ENCODE results near the gene NFIA. TPM values are rescaled to one million over a fixed set of nuclear protein-coding genes. Genes with fewer than 3 reads are reported as not detected.
"Not testable (repeated sequence)": the region's sequence is repeated elsewhere in the genome, so short reads cannot be mapped to it uniquely, and the experiment has no call there.

The NFIA gene
- total RNA-seq, 1 donor from 2014 or later: 1.5 TPM

- H3K27ac Mint-ChIP-seq: no peak overlapping the region
- intact Hi-C loops (cut with micrococcal nuclease): no loop called here
- no peaks in the 10 kb centered on the region for H3K36me3 Mint-ChIP-seq (ENCODE audit: low read depth)
These were observed 38.6 kb downstream of the NFIA start for GRCh38 chr1:61120998-61121397.

GRCh38 chr1:61121631-61122030, 39.3 kb downstream of the NFIA start:
- Mint-ChIP-seq H3K4me1 (ENCODE audit: low read depth) (no peaks in the 10 kb centered on the region), H3K9me3 (no peaks in the 10 kb centered on the region), H3K27me3 (ENCODE audit: low read depth) (peaks cover 36% of the 10 kb centered on the region), H3K27ac (no peak overlapping the region), H3K4me3 (ENCODE audit: low read depth) (no peak overlapping the region), H3K36me3 (ENCODE audit: low read depth) (no peaks in the 10 kb centered on the region)
- DNase-seq (ENCODE audit: low spot score): no peak
- intact Hi-C loops (cut with micrococcal nuclease): no loop called here

More at GRCh38 chr1:61120998-61121397, 38.6 kb downstream of the NFIA start:
- Mint-ChIP-seq H3K27me3 (ENCODE audit: low read depth) (peaks cover 36% of the 10 kb centered on the region), H3K4me3 (ENCODE audit: low read depth) (no peak overlapping the region), H3K4me1 (ENCODE audit: low read depth) (no peaks in the 10 kb centered on the region), H3K9me3 (no peaks in the 10 kb centered on the region)
- no peak for DNase-seq (ENCODE audit: low spot score)

GRCh38 chr1:61122389-61122788, 40.0 kb downstream of the NFIA start:
- Mint-ChIP-seq H3K27ac (no peak overlapping the region), H3K27me3 (ENCODE audit: low read depth) (peaks cover 36% of the 10 kb centered on the region), H3K9me3 (no peaks in the 10 kb centered on the region), H3K36me3 (ENCODE audit: low read depth) (no peaks in the 10 kb centered on the region), H3K4me3 (ENCODE audit: low read depth) (no peak overlapping the region), H3K4me1 (ENCODE audit: low read depth) (no peaks in the 10 kb centered on the region)
- DNase-seq (ENCODE audit: low spot score): no peak
- intact Hi-C loops (cut with micrococcal nuclease): no loop called here

- no peak for DNase-seq (ENCODE audit: low spot score)
- intact Hi-C loops (cut with micrococcal nuclease): no loop called here
- H3K9me3 Mint-ChIP-seq: no peaks in the 10 kb centered on the region
- peaks cover 34% of the 10 kb centered on the region for H3K27me3 Mint-ChIP-seq (ENCODE audit: low read depth)
- H3K27ac Mint-ChIP-seq: no peak overlapping the region
- no peaks in the 10 kb centered on the region for H3K4me1 Mint-ChIP-seq (ENCODE audit: low read depth)
- no peak overlapping the region for H3K4me3 Mint-ChIP-seq (ENCODE audit: low read depth)
- H3K36me3 Mint-ChIP-seq (ENCODE audit: low read depth): no peaks in the 10 kb centered on the region
These were observed 41.0 kb downstream of the NFIA start for GRCh38 chr1:61123326-61123725.

GRCh38 chr1:61124078-61124477, 41.7 kb downstream of the NFIA start:
- no peaks in the 10 kb centered on the region for H3K36me3 Mint-ChIP-seq (ENCODE audit: low read depth)
- intact Hi-C loops (cut with micrococcal nuclease): no loop called here
- H3K27ac Mint-ChIP-seq: no peak overlapping the region
- H3K4me3 Mint-ChIP-seq (ENCODE audit: low read depth): no peak overlapping the region
- no peaks in the 10 kb centered on the region for H3K9me3 Mint-ChIP-seq
- peaks cover 31% of the 10 kb centered on the region for H3K27me3 Mint-ChIP-seq (ENCODE audit: low read depth)
- no peak for DNase-seq (ENCODE audit: low spot score)
- no peaks in the 10 kb centered on the region for H3K4me1 Mint-ChIP-seq (ENCODE audit: low read depth)

GRCh38 chr1:61124696-61125095, 42.3 kb downstream of the NFIA start:
- no peak for DNase-seq (ENCODE audit: low spot score)
- no peak overlapping the region for H3K27ac Mint-ChIP-seq
- peaks cover 28% of the 10 kb centered on the region for H3K27me3 Mint-ChIP-seq (ENCODE audit: low read depth)
- intact Hi-C loops (cut with micrococcal nuclease): no loop called here
- H3K9me3 Mint-ChIP-seq: no peaks in the 10 kb centered on the region
- no peaks in the 10 kb centered on the region for H3K4me1 Mint-ChIP-seq (ENCODE audit: low read depth)
- no peaks in the 10 kb centered on the region for H3K36me3 Mint-ChIP-seq (ENCODE audit: low read depth)
- H3K4me3 Mint-ChIP-seq (ENCODE audit: low read depth): no peak overlapping the region

- H3K27me3 Mint-ChIP-seq (ENCODE audit: low read depth): peaks cover 30% of the 10 kb centered on the region
- H3K4me3 Mint-ChIP-seq (ENCODE audit: low read depth): no peak overlapping the region
- no peaks in the 10 kb centered on the region for H3K36me3 Mint-ChIP-seq (ENCODE audit: low read depth)
- intact Hi-C loops (cut with micrococcal nuclease): no loop called here
- no peaks in the 10 kb centered on the region for H3K9me3 Mint-ChIP-seq
- no peaks in the 10 kb centered on the region for H3K4me1 Mint-ChIP-seq (ENCODE audit: low read depth)
- no peak for DNase-seq (ENCODE audit: low spot score)
- no peak overlapping the region for H3K27ac Mint-ChIP-seq
These were observed 42.9 kb downstream of the NFIA start for GRCh38 chr1:61125263-61125662.

- intact Hi-C loops (cut with micrococcal nuclease): no loop called here
- H3K36me3 Mint-ChIP-seq (ENCODE audit: low read depth): no peaks in the 10 kb centered on the region
- no peak overlapping the region for H3K4me3 Mint-ChIP-seq (ENCODE audit: low read depth)
- H3K4me1 Mint-ChIP-seq (ENCODE audit: low read depth): no peaks in the 10 kb centered on the region
- no peak overlapping the region for H3K27ac Mint-ChIP-seq
- no peaks in the 10 kb centered on the region for H3K9me3 Mint-ChIP-seq
- peaks cover 31% of the 10 kb centered on the region for H3K27me3 Mint-ChIP-seq (ENCODE audit: low read depth)
- no peak for DNase-seq (ENCODE audit: low spot score)
These were observed 43.5 kb downstream of the NFIA start for GRCh38 chr1:61125895-61126294.

- peaks cover 33% of the 10 kb centered on the region for H3K27me3 Mint-ChIP-seq (ENCODE audit: low read depth)
- H3K27ac Mint-ChIP-seq; H3K4me1 Mint-ChIP-seq (ENCODE audit: low read depth); intact Hi-C loops (cut with micrococcal nuclease); H3K36me3 Mint-ChIP-seq (ENCODE audit: low read depth); DNase-seq (ENCODE audit: low spot score); H3K4me3 Mint-ChIP-seq (ENCODE audit: low read depth); H3K9me3 Mint-ChIP-seq: not testable (repeated sequence)
These were observed 44.5 kb downstream of the NFIA start for GRCh38 chr1:61126843-61127242.

GRCh38 chr1:61130338-61131000, 48.1 kb downstream of the NFIA start:
- no peaks in the 10 kb centered on the region for H3K9me3 Mint-ChIP-seq
- H3K4me3 Mint-ChIP-seq (ENCODE audit: low read depth): no peak overlapping the region
- no peak for DNase-seq (ENCODE audit: low spot score)
- H3K27me3 Mint-ChIP-seq (ENCODE audit: low read depth): peaks cover 17% of the 10 kb centered on the region
- intact Hi-C loops (cut with micrococcal nuclease): no loop called here
- H3K4me1 Mint-ChIP-seq (ENCODE audit: low read depth): peaks cover 4% of the 10 kb centered on the region
- H3K36me3 Mint-ChIP-seq (ENCODE audit: low read depth): no peaks in the 10 kb centered on the region
- no peak overlapping the region for H3K27ac Mint-ChIP-seq

- Mint-ChIP-seq H3K27me3 (ENCODE audit: low read depth) (peaks cover 21% of the 10 kb centered on the region), H3K4me1 (ENCODE audit: low read depth) (peaks cover 4% of the 10 kb centered on the region), H3K36me3 (ENCODE audit: low read depth) (no peaks in the 10 kb centered on the region), H3K9me3 (no peaks in the 10 kb centered on the region), H3K27ac (no peak overlapping the region), H3K4me3 (ENCODE audit: low read depth) (no peak overlapping the region)
- intact Hi-C loops (cut with micrococcal nuclease): no loop called here
- no peak for DNase-seq (ENCODE audit: low spot score)
These were observed 48.9 kb downstream of the NFIA start for GRCh38 chr1:61131248-61131647.

- Mint-ChIP-seq H3K27ac (no peak overlapping the region), H3K27me3 (ENCODE audit: low read depth) (peaks cover 21% of the 10 kb centered on the region)
These were observed 49.4 kb downstream of the NFIA start for GRCh38 chr1:61131716-61132115.

GRCh38 chr1:61132176-61132638, 49.8 kb downstream of the NFIA start:
- Mint-ChIP-seq H3K4me1 (ENCODE audit: low read depth) (peaks cover 4% of the 10 kb centered on the region), H3K27me3 (ENCODE audit: low read depth) (peaks cover 22% of the 10 kb centered on the region), H3K4me3 (ENCODE audit: low read depth) (no peak overlapping the region), H3K36me3 (ENCODE audit: low read depth) (no peaks in the 10 kb centered on the region), H3K27ac (no peak overlapping the region), H3K9me3 (no peaks in the 10 kb centered on the region)
- DNase-seq (ENCODE audit: low spot score): no peak
- intact Hi-C loops (cut with micrococcal nuclease): no loop called here

More at GRCh38 chr1:61131716-61132115, 49.4 kb downstream of the NFIA start:
- Mint-ChIP-seq H3K4me1 (ENCODE audit: low read depth) (peaks cover 4% of the 10 kb centered on the region), H3K9me3 (no peaks in the 10 kb centered on the region), H3K4me3 (ENCODE audit: low read depth) (no peak overlapping the region), H3K36me3 (ENCODE audit: low read depth) (no peaks in the 10 kb centered on the region)
- no peak for DNase-seq (ENCODE audit: low spot score)
- intact Hi-C loops (cut with micrococcal nuclease): no loop called here

Measured in activated T-helper 2 cell treated with anti-CD3 and anti-CD28 coated beads, Interferon-gamma antibody, Interleukin-2, Interleukin-4, amounts not matched to agents 10 μg/mL and 5 μg/mL and 100 μg/mL, durations not matched to agents 14 hours and 24 hours and 36 hours (primary cell).